ENCODE data around the gene CTBP2. TPM values are rescaled to one million over a fixed set of nuclear protein-coding genes. Genes with fewer than 3 reads are reported as not detected.

Gene CTBP2
- total RNA-seq, 2 donors from 2014 or later: 106 to 172 TPM

- Histone ChIP-seq H3K4me3 (no peak overlapping the region), H3K9ac (ENCODE audit: low read depth in 2 of 2, low read length in 2 of 2) (no peak overlapping the region)
Observed at GRCh38 chr10:125024497-125025234, 135.7 kb downstream of the CTBP2 start.

DNA sequence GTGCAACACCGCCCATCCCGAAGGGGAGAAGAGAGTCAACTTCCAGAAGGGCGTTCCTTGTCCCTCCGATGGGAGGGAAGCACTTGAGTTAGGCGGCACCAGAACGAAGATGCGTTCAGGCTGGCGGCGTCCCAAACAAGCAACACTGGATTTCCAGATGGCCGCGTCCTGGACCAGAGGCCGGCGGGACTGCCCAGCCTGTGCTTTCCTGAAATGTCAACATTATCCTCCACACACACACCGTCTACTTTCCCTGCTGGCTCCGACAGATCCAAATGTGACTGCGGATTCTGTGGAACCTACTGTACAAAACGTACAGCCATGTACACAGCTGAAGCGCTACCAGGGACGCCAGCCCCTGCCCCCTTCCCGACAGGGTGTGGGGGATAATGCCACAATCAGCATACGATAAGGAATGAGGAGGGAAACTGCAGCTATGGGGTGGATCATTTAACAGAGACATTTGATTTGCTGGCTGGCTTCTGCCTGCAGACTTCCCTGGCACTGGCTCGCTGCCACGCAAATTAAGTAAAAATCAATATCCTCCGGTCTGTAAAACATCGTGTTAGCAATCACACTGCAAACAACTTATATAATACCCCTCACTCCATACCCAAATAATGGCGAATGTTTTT is 136.4 kb downstream of the CTBP2 start:
- H3K9ac ChIP-seq (ENCODE audit: low read depth in 2 of 2, low read length in 2 of 2): no peak overlapping the region
- H3K27me3 ChIP-seq: no peaks in the 10 kb centered on the region
- H3K9me3 ChIP-seq: no peaks in the 10 kb centered on the region
- H3K36me3 ChIP-seq: peaks cover 9% of the 10 kb centered on the region
- peak; percentile 72 for DNase-seq
- no peak overlapping the region for H3K27ac ChIP-seq
- intact Hi-C loops (cut with DNase I): no loop called here
- H3K4me1 ChIP-seq: peaks cover 19% of the 10 kb centered on the region
- no peak overlapping the region for H3K4me3 ChIP-seq
- TF ChIP-seq, protein P1, sequence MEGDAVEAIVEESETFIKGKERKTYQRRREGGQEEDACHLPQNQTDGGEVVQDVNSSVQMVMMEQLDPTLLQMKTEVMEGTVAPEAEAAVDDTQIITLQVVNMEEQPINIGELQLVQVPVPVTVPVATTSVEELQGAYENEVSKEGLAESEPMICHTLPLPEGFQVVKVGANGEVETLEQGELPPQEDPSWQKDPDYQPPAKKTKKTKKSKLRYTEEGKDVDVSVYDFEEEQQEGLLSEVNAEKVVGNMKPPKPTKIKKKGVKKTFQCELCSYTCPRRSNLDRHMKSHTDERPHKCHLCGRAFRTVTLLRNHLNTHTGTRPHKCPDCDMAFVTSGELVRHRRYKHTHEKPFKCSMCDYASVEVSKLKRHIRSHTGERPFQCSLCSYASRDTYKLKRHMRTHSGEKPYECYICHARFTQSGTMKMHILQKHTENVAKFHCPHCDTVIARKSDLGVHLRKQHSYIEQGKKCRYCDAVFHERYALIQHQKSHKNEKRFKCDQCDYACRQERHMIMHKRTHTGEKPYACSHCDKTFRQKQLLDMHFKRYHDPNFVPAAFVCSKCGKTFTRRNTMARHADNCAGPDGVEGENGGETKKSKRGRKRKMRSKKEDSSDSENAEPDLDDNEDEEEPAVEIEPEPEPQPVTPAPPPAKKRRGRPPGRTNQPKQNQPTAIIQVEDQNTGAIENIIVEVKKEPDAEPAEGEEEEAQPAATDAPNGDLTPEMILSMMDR (IDR thresholded peaks at IDR 0.05): no peak

More at GRCh38 chr10:125024497-125025234, 135.7 kb downstream of the CTBP2 start:
- H3K9me3 ChIP-seq: no peaks in the 10 kb centered on the region
- intact Hi-C loops (cut with DNase I): no loop called here
- H3K4me1 ChIP-seq: peaks cover 19% of the 10 kb centered on the region
- no peak for DNase-seq
- peaks cover 9% of the 10 kb centered on the region for H3K36me3 ChIP-seq
- H3K27ac ChIP-seq: no peak overlapping the region
- TF ChIP-seq, protein P1 (IDR thresholded peaks at IDR 0.05): no peak
- H3K27me3 ChIP-seq: no peaks in the 10 kb centered on the region

GRCh38 chr10:125023255-125023654 is 137.1 kb downstream of the CTBP2 start:
- no peak for DNase-seq
- no peak overlapping the region for H3K4me3 ChIP-seq
- TF ChIP-seq, protein P1 (IDR thresholded peaks at IDR 0.05): no peak
- no peak overlapping the region for H3K27ac ChIP-seq
- no peaks in the 10 kb centered on the region for H3K9me3 ChIP-seq
- intact Hi-C loops (cut with DNase I): no loop called here
- peaks cover 9% of the 10 kb centered on the region for H3K36me3 ChIP-seq
- H3K4me1 ChIP-seq: peaks cover 19% of the 10 kb centered on the region
- H3K27me3 ChIP-seq: no peaks in the 10 kb centered on the region
- no peak overlapping the region for H3K9ac ChIP-seq (ENCODE audit: low read depth in 2 of 2, low read length in 2 of 2)

DNA sequence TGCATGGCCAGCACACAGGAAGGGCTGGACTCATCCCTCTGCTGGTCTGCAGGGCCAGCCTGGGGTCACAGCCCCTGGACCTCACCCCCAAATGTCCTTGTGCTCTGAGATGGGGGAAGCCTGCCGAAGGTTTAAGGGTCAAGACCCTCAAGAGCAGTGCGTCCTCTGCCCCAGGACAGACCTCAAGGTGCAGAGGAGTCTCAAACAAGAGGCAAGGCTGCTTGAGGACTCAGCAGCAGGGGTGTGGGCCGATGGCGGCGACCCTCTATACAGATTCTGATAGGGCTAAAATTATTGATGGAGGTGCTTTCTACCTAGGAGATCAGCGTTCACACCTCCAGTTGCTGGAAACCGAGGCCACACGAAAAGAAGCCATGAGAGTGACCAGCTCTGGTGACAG is 137.7 kb downstream of the CTBP2 start:
- intact Hi-C loops (cut with DNase I): no loop called here
- H3K36me3 ChIP-seq: peaks cover 9% of the 10 kb centered on the region
- no peak overlapping the region for H3K27ac ChIP-seq
- TF ChIP-seq, protein P1 (IDR thresholded peaks at IDR 0.05): no peak
- H3K4me3 ChIP-seq: no peak overlapping the region
- no peak overlapping the region for H3K9ac ChIP-seq (ENCODE audit: low read depth in 2 of 2, low read length in 2 of 2)
- peaks cover 19% of the 10 kb centered on the region for H3K4me1 ChIP-seq
- no peaks in the 10 kb centered on the region for H3K9me3 ChIP-seq
- no peaks in the 10 kb centered on the region for H3K27me3 ChIP-seq
- DNase-seq: no peak

DNA sequence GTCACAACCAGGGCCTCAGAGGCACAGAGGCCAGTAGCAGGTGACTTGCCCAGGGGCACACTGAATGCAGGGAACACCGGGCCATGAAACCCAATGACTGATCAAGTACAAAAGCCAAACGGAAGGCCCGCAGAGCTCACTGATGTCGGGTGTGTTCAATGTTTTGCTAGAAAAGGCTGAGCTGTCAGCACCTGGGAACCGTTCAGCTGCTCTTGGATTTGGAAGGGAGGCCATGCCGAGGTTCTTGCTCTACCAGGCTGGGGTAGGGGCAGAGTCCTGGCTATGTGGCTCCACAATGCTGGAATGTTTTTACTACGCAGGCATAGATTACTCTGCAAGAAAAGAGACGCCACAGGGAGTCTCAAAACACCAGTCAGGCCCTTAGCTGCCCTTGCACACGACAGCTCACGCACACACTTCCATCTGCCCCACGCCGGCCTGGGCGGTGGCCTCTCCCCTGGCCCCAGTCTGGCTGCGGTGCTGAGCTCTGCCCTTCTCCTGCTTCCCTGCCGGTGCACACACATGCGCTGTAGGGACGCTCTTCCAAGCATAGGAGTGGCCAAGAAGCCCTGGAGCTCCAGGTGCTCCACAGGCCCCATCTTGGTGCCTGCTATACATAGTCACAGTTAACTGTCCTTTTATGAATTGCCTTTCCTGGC is 138.5 kb downstream of the CTBP2 start:
- Histone ChIP-seq H3K27ac (no peak overlapping the region), H3K4me1 (peaks cover 19% of the 10 kb centered on the region), H3K36me3 (peaks cover 6% of the 10 kb centered on the region), H3K9me3 (no peaks in the 10 kb centered on the region), H3K27me3 (no peaks in the 10 kb centered on the region), H3K4me3 (no peak overlapping the region), H3K9ac (ENCODE audit: low read depth in 2 of 2, low read length in 2 of 2) (no peak overlapping the region)
- DNase-seq: no peak
- intact Hi-C loops (cut with DNase I): no loop called here
- TF ChIP-seq, protein P1 (IDR thresholded peaks at IDR 0.05): no peak
